Natural killer cell (primary cell): ENCODE data around the gene RALB. TPM values are rescaled to one million over a fixed set of nuclear protein-coding genes. Genes with fewer than 3 reads are reported as not detected.
"Not testable (repeated sequence)": the region's sequence is repeated elsewhere in the genome, so short reads cannot be mapped to it uniquely, and the experiment has no call there.

Source experiments
- ATAC-seq, 3 donors: fragments of 150-1000 bp in 2 of 3; fragments of 200-7000 bp in 1 of 3; cut with Tn5 transposase; 1 replicate in 1 of 3; 2 replicates in 2 of 3; pipeline ENCODE4 v1.10.0; 2021; ENCODE audit warnings: mild to moderate bottlenecking in 2 of 3, moderate library complexity in 2 of 3
- DNase-seq, 2 donors: peaks; one replicate each; pipeline versions ENCODE4 v3.0.0 to v3.0.0-alpha.2; 2013 to 2021; ENCODE audit warnings: mixed read lengths in 1 of 2
- H3K27ac ChIP-seq: one replicate; pipeline ENCODE4 v1.5.1; 2013; ENCODE audit warnings: mild to moderate bottlenecking, low read length
- H3K27me3 ChIP-seq: one replicate; pipeline ENCODE4 v1.6.1; 2013; ENCODE audit warnings: low read length; ENCODE audit not compliant: control insufficient read depth, insufficient read depth
- H3K36me3 ChIP-seq: one replicate; pipeline ENCODE4 v1.6.1; 2013; ENCODE audit warnings: low read length; ENCODE audit not compliant: control insufficient read depth, insufficient read depth
- H3K4me1 ChIP-seq: one replicate; pipeline ENCODE4 v1.6.1; 2013; ENCODE audit warnings: low read length; ENCODE audit not compliant: control insufficient read depth, insufficient read depth
- H3K4me3 ChIP-seq: one replicate; pipeline ENCODE4 v1.5.1; 2013; ENCODE audit warnings: low read length
- H3K9me3 ChIP-seq: one replicate; pipeline ENCODE4 v1.6.1; 2013; ENCODE audit warnings: low read length; ENCODE audit not compliant: control insufficient read depth, insufficient read depth
- H3K27ac Mint-ChIP-seq, 2 donors: one replicate each; pipeline ENCODE4 v1.8.0; 2022; ENCODE audit warnings: mild to moderate bottlenecking in 2 of 2, mixed read lengths in 2 of 2, moderate library complexity in 1 of 2
- H3K27me3 Mint-ChIP-seq, 2 donors: one replicate each; pipeline ENCODE4 v1.8.0; 2022; ENCODE audit warnings: low read depth in 2 of 2, mixed read lengths in 2 of 2
- H3K36me3 Mint-ChIP-seq: one replicate; pipeline ENCODE4 v1.8.0; 2022; ENCODE audit warnings: mixed read lengths
- H3K4me1 Mint-ChIP-seq, 2 donors: one replicate each; pipeline ENCODE4 v1.8.0; 2022; ENCODE audit warnings: mixed read lengths in 2 of 2
- H3K4me3 Mint-ChIP-seq: one replicate; pipeline ENCODE4 v1.8.0; 2022; ENCODE audit warnings: mild to moderate bottlenecking, moderate library complexity, mixed read lengths
- H3K9me3 Mint-ChIP-seq, 2 donors: one replicate each; pipeline ENCODE4 v1.8.0; 2022; ENCODE audit warnings: mixed read lengths in 2 of 2
- WGBS: methylation state at CpG from one replicate; pipeline ENCODE4 v1.1.7; 2013; ENCODE audit warnings: missing lambda C conversion rate; ENCODE audit not compliant: insufficient coverage; 5-methylcytosine and 5-hydroxymethylcytosine counted together
- intact Hi-C: fragments of 100-400 bp; cut with micrococcal nuclease; formaldehyde crosslinking; loops from one replicate; pipeline ENCODE4 v1.14.2; 2022
- total RNA-seq, 4 donors: library from RNA; stranded (reverse); fragments of 120-200 nt in 1 of 4; gene quantifications; one replicate each; pipeline versions ENCODE4 v1.2.3 to v1.2.4, GENCODE V29; 2013 to 2022
- TF ChIP-seq, protein P1 (sequence below): fragments of 200-600 bp; IDR thresholded peaks from one replicate; pipeline ENCODE4 v1.8.0; 2022; ENCODE audit warnings: antibody characterized with exemption

The RALB gene
- total RNA-seq, 3 donors from 2014 or later (not counting 1 experiment from before 2014, with no cell fraction given), result 21.0 to 25.9 (median 25.4) TPM

DNA sequence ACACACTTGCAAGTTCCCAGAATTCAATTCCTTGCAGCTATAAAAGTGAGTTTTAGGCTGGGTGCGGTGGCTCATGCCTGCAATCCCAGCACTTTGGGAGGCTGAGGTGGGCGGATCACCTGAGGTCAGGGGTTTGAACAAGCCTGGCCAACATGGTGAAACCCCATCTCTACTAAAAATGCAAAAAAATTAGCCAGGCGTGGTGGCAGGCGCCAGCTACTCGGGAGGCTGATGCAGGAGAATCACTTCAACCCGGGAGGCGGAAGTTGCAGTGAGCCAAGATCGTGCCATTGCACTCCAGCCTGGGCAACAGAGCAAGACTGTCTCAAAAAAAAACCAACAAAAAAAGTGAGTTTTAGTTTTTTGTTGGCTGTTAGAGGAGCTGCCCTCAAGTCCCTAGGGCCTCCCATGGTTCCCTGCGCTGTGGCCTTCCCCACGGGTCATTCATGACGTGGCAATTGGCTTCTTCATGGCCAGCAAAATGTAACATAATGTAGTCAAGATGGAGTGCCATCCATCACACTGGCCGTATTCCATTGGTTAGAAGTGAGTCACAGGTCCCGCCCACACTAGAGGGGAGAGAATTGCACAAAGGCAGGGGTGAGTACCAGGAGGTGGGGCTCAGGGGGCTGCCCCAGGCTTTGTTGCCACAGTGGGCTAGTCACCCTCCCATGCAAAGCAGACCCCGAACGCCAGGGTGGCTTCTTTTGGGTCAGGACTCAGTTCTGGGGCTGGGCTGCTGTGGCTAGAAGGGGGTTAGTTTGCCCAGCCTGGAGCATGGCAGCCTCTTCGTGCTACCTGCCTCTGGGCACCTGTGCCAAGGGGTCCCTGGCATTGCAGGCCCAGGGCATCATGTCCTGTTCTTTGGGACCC, 55.6 kb downstream of the RALB start:
- intact Hi-C loops, result no loop called here
- DNase-seq, result no peak
- H3K27ac Mint-ChIP-seq, result no peak overlapping the region

DNA sequence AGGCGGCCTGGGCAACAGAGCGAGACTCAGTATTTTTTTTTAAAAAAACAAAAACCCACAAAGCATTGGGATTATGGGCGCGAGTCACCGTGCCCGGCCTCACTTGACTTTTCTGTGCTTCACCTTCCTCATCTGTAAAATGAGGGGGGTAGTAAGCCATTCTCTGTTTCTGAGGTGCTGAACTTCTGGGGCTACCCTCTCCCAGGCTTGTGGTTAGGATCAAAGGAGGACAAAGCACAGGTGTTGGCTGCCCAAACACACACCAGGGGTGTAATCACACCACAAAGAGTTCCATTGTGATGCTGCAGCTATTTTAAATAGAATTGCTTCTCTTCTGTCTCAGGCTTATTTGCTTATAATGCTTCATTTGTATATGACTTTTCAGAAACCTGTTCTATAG, 57.5 kb downstream of the RALB start:
- no peak overlapping the region for H3K27ac Mint-ChIP-seq
- H3K4me3 Mint-ChIP-seq, result no peak overlapping the region
- H3K27me3 Mint-ChIP-seq, result peaks cover 13 to 17% of the 10 kb centered on the region in 2 donors
- no peaks in the 10 kb centered on the region for H3K9me3 Mint-ChIP-seq
- no peaks in the 10 kb centered on the region for H3K27me3 ChIP-seq
- no peak overlapping the region for H3K4me3 ChIP-seq
- no peaks in the 10 kb centered on the region for H3K36me3 Mint-ChIP-seq
- no peaks in the 10 kb centered on the region for H3K9me3 ChIP-seq
- DNase-seq (no peak), ATAC-seq (no peak)
- peaks cover 11% of the 10 kb centered on the region for H3K4me1 ChIP-seq
- TF ChIP-seq, protein P1, sequence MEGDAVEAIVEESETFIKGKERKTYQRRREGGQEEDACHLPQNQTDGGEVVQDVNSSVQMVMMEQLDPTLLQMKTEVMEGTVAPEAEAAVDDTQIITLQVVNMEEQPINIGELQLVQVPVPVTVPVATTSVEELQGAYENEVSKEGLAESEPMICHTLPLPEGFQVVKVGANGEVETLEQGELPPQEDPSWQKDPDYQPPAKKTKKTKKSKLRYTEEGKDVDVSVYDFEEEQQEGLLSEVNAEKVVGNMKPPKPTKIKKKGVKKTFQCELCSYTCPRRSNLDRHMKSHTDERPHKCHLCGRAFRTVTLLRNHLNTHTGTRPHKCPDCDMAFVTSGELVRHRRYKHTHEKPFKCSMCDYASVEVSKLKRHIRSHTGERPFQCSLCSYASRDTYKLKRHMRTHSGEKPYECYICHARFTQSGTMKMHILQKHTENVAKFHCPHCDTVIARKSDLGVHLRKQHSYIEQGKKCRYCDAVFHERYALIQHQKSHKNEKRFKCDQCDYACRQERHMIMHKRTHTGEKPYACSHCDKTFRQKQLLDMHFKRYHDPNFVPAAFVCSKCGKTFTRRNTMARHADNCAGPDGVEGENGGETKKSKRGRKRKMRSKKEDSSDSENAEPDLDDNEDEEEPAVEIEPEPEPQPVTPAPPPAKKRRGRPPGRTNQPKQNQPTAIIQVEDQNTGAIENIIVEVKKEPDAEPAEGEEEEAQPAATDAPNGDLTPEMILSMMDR, result no peak
- H3K4me1 Mint-ChIP-seq, result peaks cover 11 to 14% of the 10 kb centered on the region in 2 donors
- intact Hi-C loops, result loop anchor here (5.0 to 10.0 kb wide), 2 partner anchors 558 to 665 kb away; no protein-coding TSS in a partner anchor
- 62% methylated on average over 4 of the region's 6 CpGs for WGBS
- H3K27ac ChIP-seq, result no peak overlapping the region
- no peaks in the 10 kb centered on the region for H3K36me3 ChIP-seq

More for the DNA sequence above, 55.6 kb downstream of the RALB start:
- Histone ChIP-seq H3K9me3 (no peaks in the 10 kb centered on the region), H3K4me1 (peaks cover 7% of the 10 kb centered on the region), H3K27me3 (no peaks in the 10 kb centered on the region), H3K4me3 (no peak overlapping the region), H3K36me3 (no peaks in the 10 kb centered on the region), H3K27ac (no peak overlapping the region)
- Mint-ChIP-seq H3K27me3 (peaks cover 3 to 4% of the 10 kb centered on the region in 2 donors), H3K4me3 (no peak overlapping the region), H3K36me3 (no peaks in the 10 kb centered on the region), H3K9me3 (no peaks in the 10 kb centered on the region), H3K4me1 (peaks cover 9 to 20% of the 10 kb centered on the region in 2 donors)
- ATAC-seq, result no peak
- WGBS, result 85% methylated on average over 16 of the region's 16 CpGs
- TF ChIP-seq, protein P1, result no peak

DNA sequence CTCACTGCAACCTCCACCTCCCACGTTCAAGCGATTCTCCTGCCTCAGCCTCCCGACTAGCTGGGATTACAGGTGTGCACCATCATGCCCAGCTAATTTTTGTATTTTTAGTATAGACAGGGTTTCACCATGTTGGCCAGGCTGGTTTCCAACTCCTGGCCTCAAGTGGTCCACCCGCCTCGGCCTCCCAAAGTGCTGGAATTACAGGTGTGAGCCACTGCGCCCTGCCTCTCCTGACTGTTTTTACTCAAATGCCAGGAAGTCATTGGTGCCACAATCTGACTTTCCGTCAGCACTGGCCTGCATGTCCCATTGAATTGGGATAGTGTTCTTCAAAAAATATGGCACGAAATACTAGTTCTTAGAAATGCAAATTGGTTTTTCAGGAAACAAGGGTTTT, 58.2 kb downstream of the RALB start:
- Mint-ChIP-seq H3K27me3 (peaks cover 14 to 23% of the 10 kb centered on the region in 2 donors), H3K4me1 (peaks cover 11 to 12% of the 10 kb centered on the region in 2 donors)
- DNase-seq, H3K27me3 ChIP-seq, ATAC-seq, H3K9me3 Mint-ChIP-seq, H3K36me3 ChIP-seq, H3K36me3 Mint-ChIP-seq, H3K27ac ChIP-seq, H3K9me3 ChIP-seq, H3K27ac Mint-ChIP-seq, H3K4me3 ChIP-seq, H3K4me3 Mint-ChIP-seq: not testable (repeated sequence)
- H3K4me1 ChIP-seq, result peaks cover 11% of the 10 kb centered on the region
- intact Hi-C loops, result loop anchor here (5.0 to 10.0 kb wide), 2 partner anchors 559 to 666 kb away; no protein-coding TSS in a partner anchor
- 98% methylated on average over 8 of the region's 8 CpGs for WGBS

DNA sequence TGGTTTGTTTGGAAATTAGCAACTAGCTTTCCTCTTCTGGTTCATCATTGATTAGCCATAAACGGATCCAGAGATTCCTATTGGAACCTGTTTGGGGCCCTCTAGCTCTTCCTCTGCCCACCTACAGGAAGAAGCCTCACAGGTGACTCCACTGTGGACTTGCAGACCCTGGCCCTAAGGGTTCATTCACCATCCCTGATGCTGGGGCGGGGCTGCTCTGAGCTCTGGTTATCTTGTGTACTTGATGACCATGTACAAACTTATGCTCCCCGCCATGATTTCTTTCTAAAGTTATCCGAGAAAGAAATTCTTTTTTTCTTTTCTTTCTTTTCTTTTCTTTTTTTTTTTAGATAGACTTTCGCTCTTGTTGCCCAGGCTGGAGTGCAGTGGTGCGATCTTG, 59.4 kb downstream of the RALB start:
- no peaks in the 10 kb centered on the region for H3K9me3 Mint-ChIP-seq
- H3K27me3 ChIP-seq, result no peaks in the 10 kb centered on the region
- no peak overlapping the region for H3K27ac ChIP-seq
- no peak overlapping the region for H3K27ac Mint-ChIP-seq
- peaks cover 11% of the 10 kb centered on the region for H3K4me1 ChIP-seq
- intact Hi-C loops, result loop anchor here (5.0 to 10.0 kb wide), 2 partner anchors 560 to 667 kb away; no protein-coding TSS in a partner anchor
- no peaks in the 10 kb centered on the region for H3K9me3 ChIP-seq
- H3K4me1 Mint-ChIP-seq, result peaks cover 10 to 11% of the 10 kb centered on the region in 2 donors
- peaks cover 14 to 23% of the 10 kb centered on the region in 2 donors for H3K27me3 Mint-ChIP-seq
- ATAC-seq, result no peak
- no peak overlapping the region for H3K4me3 Mint-ChIP-seq
- WGBS, result 76% methylated on average over 6 of the region's 6 CpGs
- TF ChIP-seq, protein P1, result no peak
- H3K4me3 ChIP-seq, result no peak overlapping the region
- no peaks in the 10 kb centered on the region for H3K36me3 Mint-ChIP-seq
- DNase-seq, result no peak
- H3K36me3 ChIP-seq, result no peaks in the 10 kb centered on the region
